NT2/D1 (cell line): Measurements from ENCODE around the gene PLXNA4.

Experiments used
- SUZ12 ChIP-seq: IDR thresholded peaks from 2 replicates; pipeline ENCODE4 v1.6.1; 2011; ENCODE audit not compliant: insufficient read length, insufficient read depth; ENCODE audit errors: extremely low read depth
- ZNF274 ChIP-seq: IDR thresholded peaks from 2 replicates; pipeline ENCODE4 v1.6.1; 2011; ENCODE audit warnings: mild to moderate bottlenecking, low read depth, low read length

GRCh38 chr7:132531562-132531961, 44.7 kb downstream of the PLXNA4 start:
- no peak for TF ChIP-seq SUZ12
- no peak for TF ChIP-seq ZNF274
